Spinal cord (tissue), 10 donors: ENCODE data around the gene POU2F1. TPM values are rescaled to one million over a fixed set of nuclear protein-coding genes. Genes with fewer than 3 reads are reported as not detected.

ENCODE experiments used
- DNase-seq, 6 donors: peaks; one replicate each; pipeline versions ENCODE4 v3.0.0 to v3.0.0-alpha.2; 2013 to 2015; ENCODE audit warnings: low spot score in 6 of 6, low read depth in 4 of 6
- H3K27ac ChIP-seq: one replicate; pipeline ENCODE4 v1.5.1; 2013; ENCODE audit warnings: low read depth, low read length, control low read depth
- H3K27me3 ChIP-seq: one replicate; pipeline ENCODE4 v1.6.1; 2013; ENCODE audit warnings: low read length; ENCODE audit not compliant: control insufficient read depth, insufficient read depth
- H3K36me3 ChIP-seq: one replicate; pipeline ENCODE4 v1.6.1; 2013; ENCODE audit warnings: low read length; ENCODE audit not compliant: control insufficient read depth, insufficient read depth
- H3K4me1 ChIP-seq: one replicate; pipeline ENCODE4 v1.6.1; 2013; ENCODE audit warnings: low read length; ENCODE audit not compliant: control insufficient read depth, insufficient read depth
- H3K4me3 ChIP-seq: one replicate; pipeline ENCODE4 v1.5.1; 2013; ENCODE audit warnings: low read depth, low read length, control low read depth
- H3K9me3 ChIP-seq: one replicate; pipeline ENCODE4 v1.6.1; 2013; ENCODE audit warnings: low read length; ENCODE audit not compliant: control insufficient read depth, insufficient read depth
- WGBS: methylation state at CpG from one replicate; pipeline ENCODE4 v1.1.5; 2013; ENCODE audit warnings: missing lambda C conversion rate; ENCODE audit not compliant: insufficient coverage; 5-methylcytosine and 5-hydroxymethylcytosine counted together
- polyA plus RNA-seq, 2 donors: library from polyadenylated mRNA; unstranded; fragments of 120-200 nt; gene quantifications; one replicate each; pipeline ENCODE4 v1.2.1, GENCODE V29; 2013; ENCODE audit not compliant: insufficient read length in 2 of 2
- total RNA-seq, 2 donors: library from RNA; depleted of rRNA in 1 of 2; stranded (reverse); fragments of 120-200 nt in 1 of 2; fragments of >200 nt in 1 of 2; gene quantifications; one replicate each; pipeline versions ENCODE4 v1.2.3 to v1.2.4, GENCODE V29; 2013 to 2014
- donor health status: healthy.

Gene POU2F1
- total and polyA plus RNA-seq, 4 donors, result 14.2 to 28.8 (median 17.3) TPM

DNA sequence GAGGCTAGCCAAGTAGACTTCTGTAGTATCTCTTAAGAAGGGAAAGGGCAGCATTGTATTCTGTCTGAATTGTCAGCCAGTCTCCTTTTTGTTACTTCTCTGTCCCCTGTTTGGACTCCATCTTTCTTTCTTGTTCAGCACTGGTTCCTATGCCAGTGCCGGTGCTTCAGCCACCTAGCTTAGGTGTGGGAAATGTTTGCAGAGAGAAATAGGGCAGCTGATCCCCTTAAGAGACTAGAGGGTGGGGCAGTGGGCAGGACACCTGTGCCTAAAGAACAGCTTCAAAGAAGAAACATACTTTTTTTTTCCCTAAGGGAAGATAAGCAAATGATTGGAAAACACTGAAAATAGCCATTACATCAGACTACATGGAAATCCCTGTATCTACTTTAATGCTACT lies 113.0 kb downstream of the POU2F1 start:
- Histone ChIP-seq H3K4me1 (no peaks in the 10 kb centered on the region), H3K27me3 (no peaks in the 10 kb centered on the region), H3K36me3 (no peaks in the 10 kb centered on the region), H3K4me3 (no peak overlapping the region), H3K27ac (no peak overlapping the region), H3K9me3 (no peaks in the 10 kb centered on the region)
- WGBS, result no CpG with 5 or more reads among the region's 1 CpG
- DNase-seq, result no peak

- H3K36me3 ChIP-seq, result no peaks in the 10 kb centered on the region
- H3K27me3 ChIP-seq, result no peaks in the 10 kb centered on the region
- H3K27ac ChIP-seq, result no peak overlapping the region
- no peak for DNase-seq
- no peak overlapping the region for H3K4me3 ChIP-seq
- no peaks in the 10 kb centered on the region for H3K4me1 ChIP-seq
- no peaks in the 10 kb centered on the region for H3K9me3 ChIP-seq
These were observed 118.7 kb downstream of the POU2F1 start for GRCh38 chr1:167339405-167339804.

GRCh38 chr1:167342846-167343245 lies 122.2 kb downstream of the POU2F1 start:
- no peaks in the 10 kb centered on the region for H3K27me3 ChIP-seq
- no peaks in the 10 kb centered on the region for H3K4me1 ChIP-seq
- peak in 1 of 6 donors; percentile 28 for DNase-seq
- H3K36me3 ChIP-seq, result no peaks in the 10 kb centered on the region
- WGBS, result 60% methylated on average over 2 of the region's 3 CpGs
- no peak overlapping the region for H3K27ac ChIP-seq
- no peaks in the 10 kb centered on the region for H3K9me3 ChIP-seq
- H3K4me3 ChIP-seq, result no peak overlapping the region

DNA sequence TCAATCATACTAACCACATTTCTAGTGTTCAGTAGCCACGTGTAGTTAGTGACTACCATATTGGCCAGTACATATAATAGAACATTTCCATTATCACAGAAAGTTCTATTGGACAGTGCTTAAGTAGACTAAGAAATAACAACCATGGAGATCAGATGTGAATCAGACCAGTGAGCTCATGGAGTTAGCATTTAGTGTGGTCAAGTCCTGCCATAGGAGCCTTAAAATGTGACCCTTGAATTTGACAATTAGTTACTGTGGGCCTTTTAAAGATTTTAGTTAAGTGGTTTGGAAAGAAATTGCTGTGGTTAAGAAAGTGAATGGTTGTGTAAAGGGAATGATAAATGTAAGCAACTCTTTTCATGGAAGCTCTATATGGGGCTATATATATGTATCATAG lies 123.4 kb downstream of the POU2F1 start:
- Histone ChIP-seq H3K4me3 (no peak overlapping the region), H3K9me3 (no peaks in the 10 kb centered on the region), H3K27me3 (no peaks in the 10 kb centered on the region), H3K4me1 (no peaks in the 10 kb centered on the region), H3K27ac (no peak overlapping the region), H3K36me3 (no peaks in the 10 kb centered on the region)
- DNase-seq, result no peak
- no CpG with 5 or more reads among the region's 1 CpG for WGBS

GRCh38 chr1:167344615-167345385 lies 124.1 kb downstream of the POU2F1 start:
- no peaks in the 10 kb centered on the region for H3K4me1 ChIP-seq
- DNase-seq, result no peak
- H3K9me3 ChIP-seq, result no peaks in the 10 kb centered on the region
- no peaks in the 10 kb centered on the region for H3K27me3 ChIP-seq
- WGBS, result 61% methylated on average over 5 of the region's 10 CpGs
- no peaks in the 10 kb centered on the region for H3K36me3 ChIP-seq
- H3K27ac ChIP-seq, result no peak overlapping the region
- no peak overlapping the region for H3K4me3 ChIP-seq

DNA sequence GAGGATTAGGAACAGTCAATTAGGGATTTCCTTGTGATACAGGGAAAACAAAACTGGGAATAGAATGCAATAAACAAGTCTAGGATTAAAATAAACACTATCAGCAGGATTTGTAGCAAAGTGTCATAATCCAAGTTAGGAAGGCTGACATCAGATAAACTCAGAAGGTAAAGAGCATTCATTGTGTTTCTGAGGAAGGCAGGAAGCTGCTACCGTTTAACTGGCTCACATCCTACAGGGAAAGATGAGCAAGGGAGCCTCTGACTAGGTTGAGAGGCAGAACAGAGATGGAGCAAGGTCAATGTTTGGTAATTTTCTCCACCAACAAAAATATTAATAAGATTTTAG lies 124.7 kb downstream of the POU2F1 start:
- Histone ChIP-seq H3K4me1 (no peaks in the 10 kb centered on the region), H3K36me3 (no peaks in the 10 kb centered on the region), H3K27ac (no peak overlapping the region), H3K9me3 (no peaks in the 10 kb centered on the region), H3K27me3 (no peaks in the 10 kb centered on the region), H3K4me3 (no peak overlapping the region)
- WGBS, result no CpG with 5 or more reads among the region's 1 CpG
- DNase-seq, result no peak

- Histone ChIP-seq H3K27ac (no peak overlapping the region), H3K36me3 (no peaks in the 10 kb centered on the region), H3K4me1 (no peaks in the 10 kb centered on the region), H3K4me3 (no peak overlapping the region), H3K27me3 (no peaks in the 10 kb centered on the region), H3K9me3 (peaks cover 5% of the 10 kb centered on the region)
- no CpG with 5 or more reads among the region's 6 CpGs for WGBS
- no peak for DNase-seq
These were observed 136.6 kb downstream of the POU2F1 start for GRCh38 chr1:167357305-167357704.

GRCh38 chr1:167359295-167359694 lies 138.6 kb downstream of the POU2F1 start:
- no peak for DNase-seq
- H3K4me1 ChIP-seq, result no peaks in the 10 kb centered on the region
- H3K27ac ChIP-seq, result no peak overlapping the region
- peaks cover 5% of the 10 kb centered on the region for H3K9me3 ChIP-seq
- H3K4me3 ChIP-seq, result no peak overlapping the region
- WGBS, result 80% methylated on average over 1 of the region's 4 CpGs
- H3K36me3 ChIP-seq, result no peaks in the 10 kb centered on the region
- no peaks in the 10 kb centered on the region for H3K27me3 ChIP-seq

- Histone ChIP-seq H3K36me3 (no peaks in the 10 kb centered on the region), H3K9me3 (peaks cover 2% of the 10 kb centered on the region), H3K4me3 (no peak overlapping the region), H3K27ac (no peak overlapping the region), H3K27me3 (no peaks in the 10 kb centered on the region), H3K4me1 (no peaks in the 10 kb centered on the region)
- DNase-seq, result no peak
- WGBS, result 80% methylated on average over 2 of the region's 4 CpGs
These were observed 139.4 kb downstream of the POU2F1 start for GRCh38 chr1:167360120-167360519.

GRCh38 chr1:167362638-167363037 lies 142.0 kb downstream of the POU2F1 start:
- 100% methylated on average over 1 of the region's 1 CpG for WGBS
- no peak for DNase-seq
- Histone ChIP-seq H3K27me3 (no peaks in the 10 kb centered on the region), H3K4me1 (no peaks in the 10 kb centered on the region), H3K36me3 (no peaks in the 10 kb centered on the region), H3K9me3 (peaks cover 2% of the 10 kb centered on the region), H3K4me3 (no peak overlapping the region), H3K27ac (no peak overlapping the region)
